AG04450 (cell line): Measurements from ENCODE around the gene DCLRE1C. TPM values are rescaled to one million over a fixed set of nuclear protein-coding genes. Genes with fewer than 3 reads are reported as not detected.

ENCODE experiments used
- CTCF ChIA-PET: fragments of 300-600, 350-600 bp; formaldehyde crosslinking; extraction: SDS; loops from one replicate; lab custom pipeline; 2022; ENCODE audit warnings: antibody characterized with exemption, inconsistent platforms; lab: Charles Lee
- POLR2A ChIA-PET: fragments of 350-600 bp; formaldehyde crosslinking; extraction: SDS; loops from one replicate; lab custom pipeline; 2021; ENCODE audit warnings: antibody characterized with exemption, inconsistent platforms; lab: Yijun Ruan, JAX
- DNase-seq: peaks from one replicate; pipeline ENCODE4 v3.0.0-alpha.2; 2011; ENCODE audit warnings: low read depth, low spot score
- H3K27ac ChIP-seq: one replicate; pipeline ENCODE4 v1.5.1; 2012; ENCODE audit warnings: low read depth, low read length, control low read depth
- H3K27me3 ChIP-seq: one replicate; pipeline ENCODE4 v1.6.0; 2012; ENCODE audit warnings: low read length; ENCODE audit not compliant: control insufficient read depth, insufficient read depth
- H3K4me3 ChIP-seq: 2 replicates; pipeline ENCODE4 v1.5.1; 2011; ENCODE audit warnings: mild to moderate bottlenecking, low read depth, low read length, control low read depth
- H3K9me3 ChIP-seq: 2 replicates; pipeline ENCODE4 v1.5.1; 2012; ENCODE audit warnings: low read length; ENCODE audit not compliant: control insufficient read depth, insufficient read depth
- CTCF ChIP-seq: IDR thresholded peaks from 2 replicates; pipeline ENCODE4 v1.5.1; 2011; ENCODE audit warnings: low read depth, low read length, control low read depth, inconsistent platforms
- polyA plus RNA-seq: library from polyadenylated mRNA; depleted of rRNA; stranded (reverse); fragments of >200 nt; gene quantifications from 2 replicates; pipeline ENCODE4 v1.2.3, GENCODE V29; 2011

Gene DCLRE1C
- polyA plus RNA-seq, 1 experiment = 6.4 TPM

- no peak for TF ChIP-seq CTCF
- Histone ChIP-seq H3K4me3 (no peak overlapping the region), H3K27ac (no peak overlapping the region), H3K27me3 (no peaks in the 10 kb centered on the region), H3K9me3 (no peaks in the 10 kb centered on the region)
- DNase-seq = no peak
- POLR2A ChIA-PET = no interaction called here
- CTCF ChIA-PET = interaction anchor here (1.4 kb wide), 1 partner anchor 170 kb away, joined by 3 read pairs; no protein-coding TSS in a partner anchor
These were observed 17.3 kb downstream of the DCLRE1C start for GRCh38 chr10:14936584-14936983.

- H3K27ac ChIP-seq = no peak overlapping the region
- H3K9me3 ChIP-seq = no peaks in the 10 kb centered on the region
- POLR2A ChIA-PET = no interaction called here
- no peak for TF ChIP-seq CTCF
- DNase-seq = no peak
- CTCF ChIA-PET = no interaction called here
- no peaks in the 10 kb centered on the region for H3K27me3 ChIP-seq
- no peak overlapping the region for H3K4me3 ChIP-seq
These were observed 23.3 kb downstream of the DCLRE1C start for GRCh38 chr10:14930610-14931009.

GRCh38 chr10:14926722-14927416 is 27.0 kb downstream of the DCLRE1C start:
- CTCF ChIA-PET = interaction anchor here (0.5 kb wide), 1 partner anchor 172 kb away, joined by 3 read pairs; no protein-coding TSS in a partner anchor
- no peaks in the 10 kb centered on the region for H3K27me3 ChIP-seq
- H3K27ac ChIP-seq = no peak overlapping the region
- no peak for DNase-seq
- H3K9me3 ChIP-seq = no peaks in the 10 kb centered on the region
- H3K4me3 ChIP-seq = no peak overlapping the region
- POLR2A ChIA-PET = no interaction called here
- TF ChIP-seq CTCF = no peak

- DNase-seq = no peak
- no peak for TF ChIP-seq CTCF
- H3K4me3 ChIP-seq = no peak overlapping the region
- POLR2A ChIA-PET = no interaction called here
- H3K27ac ChIP-seq = no peak overlapping the region
- H3K9me3 ChIP-seq = no peaks in the 10 kb centered on the region
- no peaks in the 10 kb centered on the region for H3K27me3 ChIP-seq
- CTCF ChIA-PET = no interaction called here
These were observed 27.8 kb downstream of the DCLRE1C start for GRCh38 chr10:14926061-14926470.

GRCh38 chr10:14925268-14925667 is 28.6 kb downstream of the DCLRE1C start:
- ChIA-PET POLR2A (no interaction called here), CTCF (no interaction called here)
- Histone ChIP-seq H3K9me3 (no peaks in the 10 kb centered on the region), H3K4me3 (no peak overlapping the region), H3K27ac (no peak overlapping the region), H3K27me3 (no peaks in the 10 kb centered on the region)
- DNase-seq = no peak
- TF ChIP-seq CTCF = no peak
